Keratinocyte (primary cell): ENCODE measurements around the gene SLC4A1AP. TPM values are rescaled to one million over a fixed set of nuclear protein-coding genes. Genes with fewer than 3 reads are reported as not detected.

ENCODE experiments used
- DNase-seq: peaks from one replicate; pipeline ENCODE4 v3.0.0-alpha.2; 2011; ENCODE audit warnings: low read depth, missing footprints, low spot score
- FAIRE-seq: peaks from 2 replicates; lab custom pipeline; 2011; peaks lifted over from hg19 to GRCh38; lab: Jason Lieb, UNC
- H2AFZ ChIP-seq: 2 replicates; pipeline ENCODE4 v1.6.0; 2012; ENCODE audit warnings: low read length, control low read depth, inconsistent platforms; ENCODE audit not compliant: control insufficient read depth
- H3K27ac ChIP-seq: 2 replicates; pipeline ENCODE4 v1.5.1; 2011; ENCODE audit warnings: low read length; ENCODE audit not compliant: control insufficient read depth, insufficient read depth
- H3K27me3 ChIP-seq: 3 replicates; pipeline ENCODE4 v1.6.0; 2011; ENCODE audit warnings: low read length; ENCODE audit not compliant: control insufficient read depth, insufficient read depth; ENCODE audit errors: extremely low read depth
- H3K36me3 ChIP-seq, 2 experiments: 2 replicates in 1 of 2; 3 replicates in 1 of 2; pipeline ENCODE4 v1.5.1; 2011; ENCODE audit warnings: low read length in 2 of 2, mild to moderate bottlenecking in 1 of 2; ENCODE audit not compliant: control insufficient read depth in 2 of 2, insufficient read depth in 2 of 2; ENCODE audit errors: extremely low read depth in 1 of 2
- H3K4me1 ChIP-seq: 3 replicates; pipeline ENCODE4 v1.5.1; 2011; ENCODE audit warnings: low read length; ENCODE audit not compliant: control insufficient read depth, insufficient read depth; ENCODE audit errors: extremely low read depth
- H3K4me2 ChIP-seq: 3 replicates; pipeline ENCODE4 v1.6.0; 2011; ENCODE audit warnings: low read depth, low read length; ENCODE audit not compliant: control insufficient read depth, insufficient read depth; ENCODE audit errors: extremely low read depth
- H3K4me3 ChIP-seq, 3 experiments: fragments of 200-600 bp in 1 of 3; sonication (generic) in 1 of 3; 2 replicates in 2 of 3; 3 replicates in 1 of 3; pipeline ENCODE4 v1.5.1; 2011 to 2016; ENCODE audit warnings: low read length in 3 of 3, mild to moderate bottlenecking in 3 of 3, control low read depth in 2 of 3, inconsistent platforms in 1 of 3, low read depth in 1 of 3, mixed read lengths in 1 of 3, mixed run types in 1 of 3, moderate library complexity in 1 of 3; ENCODE audit not compliant: control insufficient read depth in 2 of 3, insufficient read depth in 2 of 3; ENCODE audit errors: extremely low read depth in 1 of 3
- H3K79me2 ChIP-seq: 2 replicates; pipeline ENCODE4 v1.6.0; 2012; ENCODE audit warnings: low read length; ENCODE audit not compliant: control insufficient read depth, insufficient read depth
- H3K9ac ChIP-seq: 3 replicates; pipeline ENCODE4 v1.6.0; 2011; ENCODE audit warnings: low read length; ENCODE audit not compliant: control insufficient read depth, insufficient read depth; ENCODE audit errors: extremely low read depth
- H3K9me1 ChIP-seq: 3 replicates; pipeline ENCODE4 v1.6.0; 2011; ENCODE audit warnings: low read length; ENCODE audit not compliant: control insufficient read depth, insufficient read depth; ENCODE audit errors: extremely low read depth
- H3K9me3 ChIP-seq: 2 replicates; pipeline ENCODE4 v1.5.1; 2012; ENCODE audit warnings: low read depth, low read length; ENCODE audit not compliant: control insufficient read depth
- H4K20me1 ChIP-seq: 3 replicates; pipeline ENCODE4 v1.6.0; 2011; ENCODE audit warnings: low read length; ENCODE audit not compliant: control insufficient read depth, insufficient read depth; ENCODE audit errors: extremely low read depth
- CTCF ChIP-seq, 3 experiments: IDR thresholded peaks in 1 of 3; conservative IDR thresholded peaks in 1 of 3; optimal IDR thresholded peaks in 1 of 3; 2 replicates in 2 of 3; 3 replicates in 1 of 3; pipeline versions ENCODE3 to v1.5.1; 2011; ENCODE audit warnings: low read length in 3 of 3, mild to moderate bottlenecking in 3 of 3, moderate library complexity in 2 of 3, control low read depth in 1 of 3, inconsistent platforms in 1 of 3; ENCODE audit not compliant: insufficient read depth in 2 of 3; ENCODE audit errors: extremely low read depth in 1 of 3
- EZH2 ChIP-seq: IDR thresholded peaks from one replicate; pipeline ENCODE4 v1.6.1; 2012; ENCODE audit warnings: inconsistent platforms, mild to moderate bottlenecking, low read length, moderate library complexity
- dilution Hi-C: fragments of 300-500 bp; cut with MboI; formaldehyde crosslinking; loops from one replicate; pipeline ENCODE4 v1.7.0; 2020; ENCODE audit warnings: low sequenced_read_pairs; ENCODE audit not compliant: extremely low pct_ligation_motif_present
- polyA plus RNA-seq, 5 experiments: library from polyadenylated mRNA; depleted of rRNA in 3 of 5; stranded (reverse) in 3 of 5; stranded (forward) in 1 of 5; unstranded in 1 of 5; fragments of >200 nt; gene quantifications; 1 replicate in 1 of 5; 2 replicates in 3 of 5; 3 replicates in 1 of 5; pipeline versions ENCODE4 v1.2.1 to v1.2.3, GENCODE V29; 2011 to 2012; ENCODE audit warnings: missing spikeins in 2 of 5, low read depth in 1 of 5, low replicate concordance in 1 of 5

Gene SLC4A1AP
- polyA plus RNA-seq, 1 donor (not counting 4 experiments of a cell fraction or from before 2014, with no cell fraction given), result 17.0 TPM

GRCh38 chr2:27667446-27667845 is 3.8 kb downstream of the SLC4A1AP start:
- no peak overlapping the region for H3K27ac ChIP-seq
- peaks cover 7 to 18% of the 10 kb centered on the region in 2 experiments for H3K36me3 ChIP-seq
- TF ChIP-seq EZH2 (no peak), CTCF (optimal IDR thresholded peaks at IDR 0.05 in 1 of 3, IDR thresholded peaks at IDR 0.05 in 1 of 3, conservative IDR thresholded peaks at IDR 0.05 in 1 of 3; ENCODE audit: extremely low read depth in 1 of 3, insufficient read depth in 2 of 3, low read length in 3 of 3) (no peak)
- DNase-seq (no peak), FAIRE-seq (no peak)
- no peaks in the 10 kb centered on the region for H4K20me1 ChIP-seq
- H3K79me2 ChIP-seq, result peaks cover 29% of the 10 kb centered on the region
- no peaks in the 10 kb centered on the region for H3K9me3 ChIP-seq
- H3K27me3 ChIP-seq, result no peaks in the 10 kb centered on the region
- H3K4me2 ChIP-seq, result no peak overlapping the region
- dilution Hi-C loops, result no loop called here
- no peaks in the 10 kb centered on the region for H3K9me1 ChIP-seq
- peaks cover 16% of the 10 kb centered on the region for H3K4me1 ChIP-seq
- H3K4me3 ChIP-seq, result no peak overlapping the region
- H3K9ac ChIP-seq, result no peak overlapping the region
- H2AFZ ChIP-seq, result no peak overlapping the region

- no peak overlapping the region for H3K4me3 ChIP-seq
- no peak overlapping the region for H2AFZ ChIP-seq
- H3K9me3 ChIP-seq, result no peaks in the 10 kb centered on the region
- no peak overlapping the region for H3K27ac ChIP-seq
- no peak overlapping the region for H3K9ac ChIP-seq
- no peaks in the 10 kb centered on the region for H3K9me1 ChIP-seq
- no peak for TF ChIP-seq EZH2
- TF ChIP-seq CTCF (optimal IDR thresholded peaks at IDR 0.05 in 1 of 3, IDR thresholded peaks at IDR 0.05 in 1 of 3, conservative IDR thresholded peaks at IDR 0.05 in 1 of 3; ENCODE audit: extremely low read depth in 1 of 3, insufficient read depth in 2 of 3, low read length in 3 of 3), result no peak
- FAIRE-seq, result no peak
- H3K36me3 ChIP-seq, result peaks cover 10 to 26% of the 10 kb centered on the region in 2 experiments
- no peaks in the 10 kb centered on the region for H4K20me1 ChIP-seq
- no peak overlapping the region for H3K4me2 ChIP-seq
- peaks cover 3% of the 10 kb centered on the region for H3K4me1 ChIP-seq
- H3K27me3 ChIP-seq, result no peaks in the 10 kb centered on the region
- dilution Hi-C loops, result no loop called here
- no peak for DNase-seq
- no peaks in the 10 kb centered on the region for H3K79me2 ChIP-seq
These were observed 7.5 kb downstream of the SLC4A1AP start for GRCh38 chr2:27671235-27671634.
